Measurements from ENCODE around the gene HHAT.

Gene HHAT

DNA sequence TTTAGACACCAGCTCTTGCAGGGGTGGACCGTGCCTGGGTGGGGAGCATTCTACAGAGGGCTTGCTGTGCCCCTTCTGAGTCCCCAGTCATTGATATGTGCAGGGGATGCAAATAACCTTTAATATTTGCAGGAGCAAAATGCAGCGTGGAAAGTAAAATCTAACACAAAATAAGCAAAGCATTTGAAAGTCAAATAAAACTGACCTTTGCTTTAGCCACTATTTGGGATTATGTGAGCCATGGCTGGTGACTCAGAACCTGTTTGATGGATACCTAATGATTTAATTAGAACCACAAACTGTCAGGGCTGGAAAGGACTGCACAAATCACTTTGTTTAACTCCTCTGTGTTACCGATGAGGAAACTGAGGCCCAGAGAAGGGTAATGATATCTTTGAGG lies 377.5 kb downstream of the HHAT start:
- no peaks in the 10 kb centered on the region for H3K4me1 ChIP-seq (ENCODE audit: control insufficient read depth, insufficient read depth, low read depth, low read length)

DNA sequence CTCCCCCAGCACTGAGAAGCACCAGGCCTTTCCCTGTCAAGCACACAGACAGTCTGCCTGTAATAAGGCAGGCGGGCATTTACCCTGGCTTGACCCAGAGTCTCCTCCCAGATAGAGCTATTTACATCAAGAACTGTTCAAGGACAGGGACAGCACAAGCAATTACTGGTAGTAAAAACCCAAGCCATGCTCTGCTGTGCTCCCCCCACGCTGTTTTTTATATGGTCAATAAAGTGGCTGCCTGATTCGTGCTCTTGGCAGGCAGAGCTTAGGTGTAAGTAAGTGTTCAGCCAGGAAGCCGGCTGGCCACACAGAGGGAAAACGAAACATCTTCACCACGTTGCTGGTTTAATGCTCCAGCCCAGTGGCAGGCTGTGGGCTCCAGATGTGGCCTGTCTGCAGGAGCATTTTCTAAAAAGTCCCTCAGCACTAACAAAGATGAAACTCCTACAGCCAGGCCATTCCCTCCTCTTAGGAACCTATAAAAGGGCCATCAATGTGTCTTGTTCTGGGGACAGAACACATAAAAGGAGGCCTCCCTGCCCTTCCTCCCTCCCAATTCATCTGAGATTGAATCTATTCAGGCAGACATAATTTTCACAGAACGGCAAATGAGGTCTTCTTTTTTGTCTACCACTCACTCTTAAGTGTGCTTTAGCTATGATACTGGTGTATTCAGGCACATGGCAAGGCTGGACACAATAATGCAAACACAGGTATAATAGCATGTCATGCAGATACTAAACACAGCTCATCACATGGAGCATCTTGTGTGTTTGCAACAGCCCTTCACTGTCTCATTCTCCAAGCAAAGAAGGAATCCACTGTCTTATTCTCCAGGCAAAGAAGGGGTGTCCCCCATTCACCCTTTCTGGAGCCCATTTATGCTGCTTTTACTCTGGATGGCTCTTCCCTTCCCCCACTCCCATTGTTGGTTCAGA lies 378.9 kb downstream of the HHAT start:
- Histone ChIP-seq H2BK5ac (ENCODE audit: low read depth, low read length, poor library complexity, severe bottlenecking) (no peak overlapping the region), H3K4ac (ENCODE audit: low read depth in 1 of 2, low read length in 2 of 2) (no peak overlapping the region), H4K8ac (ENCODE audit: low read length) (no peak overlapping the region), H3K27me3 (ENCODE audit: control insufficient read depth in 1 of 2, insufficient read depth in 1 of 2, low read length in 2 of 2) (no peaks in the 10 kb centered on the region), H3K9ac (ENCODE audit: low read length) (no peak overlapping the region), H3K4me2 (ENCODE audit: low read length, poor library complexity, severe bottlenecking) (no peak overlapping the region), H3K9me3 (ENCODE audit: control insufficient read depth, low read length) (no peaks in the 10 kb centered on the region), H4K91ac (ENCODE audit: low read length) (no peak overlapping the region), H3K4me3 (ENCODE audit: insufficient read depth in 1 of 2, low read depth in 1 of 2, low read length in 2 of 2) (no peak overlapping the region), H2AFZ (ENCODE audit: low read depth, low read length) (no peak overlapping the region), H2AK5ac (ENCODE audit: low read length, severe bottlenecking) (no peak overlapping the region), H3K79me1 (replicated peaks; ENCODE audit: low read length, poor library complexity, severe bottlenecking) (peaks cover 5% of the 10 kb centered on the region), H2BK15ac (ENCODE audit: low read depth, poor library complexity, severe bottlenecking) (no peak overlapping the region), H2BK12ac (ENCODE audit: low read length in 2 of 2) (no peak overlapping the region), H3K4me1 (ENCODE audit: control insufficient read depth, insufficient read depth, low read depth, low read length) (no peaks in the 10 kb centered on the region), H3K18ac (ENCODE audit: low read depth in 1 of 2, low read length in 2 of 2) (no peak overlapping the region), H2BK120ac (ENCODE audit: low read depth, low read length) (no peak overlapping the region), H3K23ac (ENCODE audit: low read length in 2 of 2) (peak overlapping the region in 1 of 2 experiments; percentile 18), H3K27ac (ENCODE audit: low read length, poor library complexity, severe bottlenecking) (no peak overlapping the region), H3K36me3 (ENCODE audit: control insufficient read depth in 1 of 2, insufficient read depth in 2 of 2, low read depth in 1 of 2, low read length in 2 of 2) (peaks cover 0 to 3% of the 10 kb centered on the region in 2 experiments), H3K14ac (ENCODE audit: low read length in 2 of 2) (peak overlapping the region in 1 of 2 experiments; percentile 14)
- 51% methylated on average over 7 of the region's 7 CpGs for WGBS
- no peak for DNase-seq

More for the DNA sequence above, 377.5 kb downstream of the HHAT start:
- Histone ChIP-seq H2AFZ (ENCODE audit: low read depth, low read length) (no peak overlapping the region), H3K4me3 (ENCODE audit: insufficient read depth in 1 of 2, low read depth in 1 of 2, low read length in 2 of 2) (no peak overlapping the region), H2BK15ac (ENCODE audit: low read depth, poor library complexity, severe bottlenecking) (no peak overlapping the region), H3K18ac (ENCODE audit: low read depth in 1 of 2, low read length in 2 of 2) (peak overlapping the region in 1 of 2 experiments; percentile 43), H3K14ac (ENCODE audit: low read length in 2 of 2) (no peak overlapping the region), H3K4me2 (ENCODE audit: low read length, poor library complexity, severe bottlenecking) (no peak overlapping the region), H3K9ac (ENCODE audit: low read length) (no peak overlapping the region), H3K27me3 (ENCODE audit: control insufficient read depth in 1 of 2, insufficient read depth in 1 of 2, low read length in 2 of 2) (no peaks in the 10 kb centered on the region), H3K4ac (ENCODE audit: low read depth in 1 of 2, low read length in 2 of 2) (no peak overlapping the region), H2BK5ac (ENCODE audit: low read depth, low read length, poor library complexity, severe bottlenecking) (no peak overlapping the region), H3K27ac (ENCODE audit: low read length, poor library complexity, severe bottlenecking) (no peak overlapping the region), H3K79me1 (replicated peaks; ENCODE audit: low read length, poor library complexity, severe bottlenecking) (peaks cover 5% of the 10 kb centered on the region), H2BK120ac (ENCODE audit: low read depth, low read length) (no peak overlapping the region), H3K9me3 (ENCODE audit: control insufficient read depth, low read length) (no peaks in the 10 kb centered on the region), H3K23ac (ENCODE audit: low read length in 2 of 2) (no peak overlapping the region), H4K91ac (ENCODE audit: low read length) (no peak overlapping the region), H3K36me3 (ENCODE audit: control insufficient read depth in 1 of 2, insufficient read depth in 2 of 2, low read depth in 1 of 2, low read length in 2 of 2) (no peaks in the 10 kb centered on the region), H4K8ac (ENCODE audit: low read length) (no peak overlapping the region), H2AK5ac (ENCODE audit: low read length, severe bottlenecking) (no peak overlapping the region), H2BK12ac (ENCODE audit: low read length in 2 of 2) (no peak overlapping the region)
- 90% methylated on average over 2 of the region's 3 CpGs for WGBS
- no peak for DNase-seq

DNA sequence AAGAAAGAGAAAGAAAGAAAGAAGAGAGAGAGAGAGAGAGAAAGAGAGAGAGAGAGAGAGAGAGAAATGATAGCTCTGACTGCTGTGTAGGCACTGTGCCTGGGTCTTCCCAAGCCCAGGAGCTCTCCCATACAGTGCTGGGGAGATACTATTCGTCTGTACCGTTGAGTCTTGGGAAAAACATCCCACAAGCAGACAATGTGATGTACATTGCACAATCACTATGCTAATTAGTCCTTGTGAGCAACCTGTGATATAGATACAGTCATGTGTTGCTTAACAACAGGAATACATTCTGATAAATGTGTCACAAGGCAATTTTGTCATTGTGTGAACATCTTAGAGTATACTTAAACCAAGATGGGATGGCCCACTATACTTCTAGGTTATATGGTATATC lies 381.0 kb downstream of the HHAT start:
- no peak overlapping the region for H3K27ac ChIP-seq (ENCODE audit: low read length, poor library complexity, severe bottlenecking)
- H2BK15ac ChIP-seq (ENCODE audit: low read depth, poor library complexity, severe bottlenecking): no peak overlapping the region
- no peak overlapping the region for H2BK120ac ChIP-seq (ENCODE audit: low read depth, low read length)
- H3K4ac ChIP-seq (ENCODE audit: low read depth in 1 of 2, low read length in 2 of 2): no peak overlapping the region
- H3K27me3 ChIP-seq (ENCODE audit: control insufficient read depth in 1 of 2, insufficient read depth in 1 of 2, low read length in 2 of 2): no peaks in the 10 kb centered on the region
- H3K9me3 ChIP-seq (ENCODE audit: control insufficient read depth, low read length): no peaks in the 10 kb centered on the region
- no peak overlapping the region for H3K14ac ChIP-seq (ENCODE audit: low read length in 2 of 2)
- WGBS: no CpG with 5 or more reads among the region's 2 CpGs
- no peak overlapping the region for H4K8ac ChIP-seq (ENCODE audit: low read length)
- no peak overlapping the region for H2BK12ac ChIP-seq (ENCODE audit: low read length in 2 of 2)
- H2BK5ac ChIP-seq (ENCODE audit: low read depth, low read length, poor library complexity, severe bottlenecking): no peak overlapping the region
- peaks cover 0 to 3% of the 10 kb centered on the region in 2 experiments for H3K36me3 ChIP-seq (ENCODE audit: control insufficient read depth in 1 of 2, insufficient read depth in 2 of 2, low read depth in 1 of 2, low read length in 2 of 2)
- H3K23ac ChIP-seq (ENCODE audit: low read length in 2 of 2): no peak overlapping the region
- H3K79me1 ChIP-seq (replicated peaks; ENCODE audit: low read length, poor library complexity, severe bottlenecking): peaks cover 4% of the 10 kb centered on the region
- H3K4me2 ChIP-seq (ENCODE audit: low read length, poor library complexity, severe bottlenecking): no peak overlapping the region
- H2AK5ac ChIP-seq (ENCODE audit: low read length, severe bottlenecking): no peak overlapping the region
- no peak overlapping the region for H3K18ac ChIP-seq (ENCODE audit: low read depth in 1 of 2, low read length in 2 of 2)
- no peak overlapping the region for H2AFZ ChIP-seq (ENCODE audit: low read depth, low read length)
- no peak overlapping the region for H4K91ac ChIP-seq (ENCODE audit: low read length)
- no peak overlapping the region for H3K4me3 ChIP-seq (ENCODE audit: insufficient read depth in 1 of 2, low read depth in 1 of 2, low read length in 2 of 2)
- no peaks in the 10 kb centered on the region for H3K4me1 ChIP-seq (ENCODE audit: control insufficient read depth, insufficient read depth, low read depth, low read length)
- no peak overlapping the region for H3K9ac ChIP-seq (ENCODE audit: low read length)
- DNase-seq: peak; percentile 13

DNA sequence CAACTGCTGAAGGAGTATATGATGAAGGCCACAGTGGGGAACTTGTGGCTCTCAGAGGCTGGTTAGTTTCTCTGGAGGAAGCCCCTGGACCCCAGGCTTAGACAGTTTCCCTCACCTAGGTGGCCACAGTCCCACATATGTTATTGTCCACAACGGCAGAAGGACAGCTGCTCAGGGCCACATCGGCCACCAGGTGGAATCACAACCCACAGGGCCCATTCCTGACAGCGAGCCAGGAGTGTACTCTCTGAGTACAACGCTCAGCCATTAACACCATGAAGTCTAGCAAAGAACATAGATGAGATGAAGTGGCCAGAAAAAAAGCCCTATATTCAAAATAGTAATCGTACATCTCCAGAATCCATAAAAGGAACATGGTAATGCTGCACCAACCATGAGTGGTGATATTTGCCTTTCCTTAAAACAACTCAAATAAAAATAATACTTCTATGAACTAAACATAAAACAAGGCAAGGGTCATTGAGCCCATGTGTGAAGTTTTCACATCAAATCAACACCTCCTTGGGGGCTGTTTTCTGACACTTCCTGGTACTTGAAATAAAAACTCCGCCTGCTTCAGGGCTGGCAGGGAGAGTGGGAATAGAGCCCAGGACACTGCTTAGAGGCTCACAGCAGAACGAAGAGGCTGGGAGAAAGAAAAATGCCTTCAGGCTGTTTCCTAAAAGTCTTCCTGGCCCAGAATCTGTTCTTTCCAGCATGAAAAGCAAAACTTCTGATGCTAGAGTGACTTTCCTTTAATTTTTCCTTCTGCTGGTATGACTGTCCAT lies 383.3 kb downstream of the HHAT start:
- H3K18ac ChIP-seq (ENCODE audit: low read depth in 1 of 2, low read length in 2 of 2): no peak overlapping the region
- H3K4me3 ChIP-seq (ENCODE audit: insufficient read depth in 1 of 2, low read depth in 1 of 2, low read length in 2 of 2): no peak overlapping the region
- H3K27ac ChIP-seq (ENCODE audit: low read length, poor library complexity, severe bottlenecking): no peak overlapping the region
- no peak overlapping the region for H4K91ac ChIP-seq (ENCODE audit: low read length)
- H3K23ac ChIP-seq (ENCODE audit: low read length in 2 of 2): no peak overlapping the region
- no peaks in the 10 kb centered on the region for H3K27me3 ChIP-seq (ENCODE audit: control insufficient read depth in 1 of 2, insufficient read depth in 1 of 2, low read length in 2 of 2)
- 80% methylated on average over 7 of the region's 7 CpGs for WGBS
- H2BK12ac ChIP-seq (ENCODE audit: low read length in 2 of 2): no peak overlapping the region
- H3K9ac ChIP-seq (ENCODE audit: low read length): no peak overlapping the region
- no peak overlapping the region for H3K4ac ChIP-seq (ENCODE audit: low read depth in 1 of 2, low read length in 2 of 2)
- H3K4me1 ChIP-seq (ENCODE audit: control insufficient read depth, insufficient read depth, low read depth, low read length): no peaks in the 10 kb centered on the region
- no peak overlapping the region for H4K8ac ChIP-seq (ENCODE audit: low read length)
- no peak overlapping the region for H2BK120ac ChIP-seq (ENCODE audit: low read depth, low read length)
- no peak for DNase-seq
- no peak overlapping the region for H2AFZ ChIP-seq (ENCODE audit: low read depth, low read length)
- peaks cover 2% of the 10 kb centered on the region for H3K79me1 ChIP-seq (replicated peaks; ENCODE audit: low read length, poor library complexity, severe bottlenecking)
- H3K36me3 ChIP-seq (ENCODE audit: control insufficient read depth in 1 of 2, insufficient read depth in 2 of 2, low read depth in 1 of 2, low read length in 2 of 2): peaks cover 0 to 3% of the 10 kb centered on the region in 2 experiments
- no peak overlapping the region for H3K14ac ChIP-seq (ENCODE audit: low read length in 2 of 2)
- no peak overlapping the region for H2BK15ac ChIP-seq (ENCODE audit: low read depth, poor library complexity, severe bottlenecking)
- H2BK5ac ChIP-seq (ENCODE audit: low read depth, low read length, poor library complexity, severe bottlenecking): no peak overlapping the region
- H3K9me3 ChIP-seq (ENCODE audit: control insufficient read depth, low read length): no peaks in the 10 kb centered on the region
- H3K4me2 ChIP-seq (ENCODE audit: low read length, poor library complexity, severe bottlenecking): no peak overlapping the region
- H2AK5ac ChIP-seq (ENCODE audit: low read length, severe bottlenecking): no peak overlapping the region

Data from mesenchymal stem cell (in vitro differentiated cells and primary cell).